K562 (cell line): ENCODE results near the gene LRRC27.

Experiments
- CHD1 ChIP-seq: fragments of 200-600 bp; sonication (generic); IDR thresholded peaks from one replicate; pipeline ENCODE4 v1.6.1; 2012; ENCODE audit warnings: mild to moderate bottlenecking, moderate library complexity, low read length, inconsistent platforms
- POLR2AphosphoS5 ChIP-seq: IDR thresholded peaks from 2 replicates; pipeline ENCODE4 v1.6.1; 2011; ENCODE audit warnings: mild to moderate bottlenecking, low read depth, low read length, moderate library complexity; ENCODE audit not compliant: control insufficient read depth, insufficient read depth
- SP2 ChIP-seq: IDR thresholded peaks from 2 replicates; pipeline ENCODE4 v1.6.1; 2011; ENCODE audit warnings: mild to moderate bottlenecking, low read depth, low read length, moderate library complexity; ENCODE audit not compliant: poor library complexity, severe bottlenecking; ENCODE audit errors: extremely low read depth
- ZBTB26 ChIP-seq: fragments of 450-650 bp; formaldehyde crosslinking; IDR thresholded peaks from 2 replicates; pipeline ENCODE4 v1.4.0; 2022; ENCODE audit warnings: missing genetic modification characterization

DNA sequence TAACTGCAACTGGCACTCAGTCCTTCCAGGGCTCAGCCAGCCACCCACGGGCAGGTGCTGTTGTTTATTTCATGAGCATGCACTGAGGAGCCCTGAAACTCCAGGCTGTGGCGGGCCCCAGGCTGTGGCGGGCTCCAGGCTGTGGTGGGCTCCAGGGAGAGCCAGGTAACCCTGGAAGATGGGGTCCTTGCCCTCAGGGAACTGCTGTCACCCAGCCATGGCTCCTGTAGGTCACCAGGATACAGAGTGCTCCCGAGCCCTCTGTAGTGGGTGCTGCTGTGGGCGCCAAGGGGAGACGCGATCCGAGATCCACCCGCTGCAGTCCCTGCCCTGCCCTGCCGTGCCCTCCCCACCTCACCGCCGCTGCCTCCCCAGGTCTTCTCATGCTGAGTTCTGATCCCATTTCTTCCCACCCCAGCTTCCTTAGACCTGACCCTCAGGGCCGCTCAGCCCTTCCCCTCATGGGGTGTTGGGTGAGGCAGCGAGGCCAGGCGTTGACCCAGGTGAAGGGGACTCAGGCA is 29.6 kb downstream of the LRRC27 start:
- TF ChIP-seq CHD1 (no peak), ZBTB26 (CRISPR knock-in tag) (no peak), POLR2AphosphoS5 (no peak), SP2 (no peak)
